Breast epithelium (tissue), 4 donors: ENCODE measurements around the gene ZBTB39. TPM values are rescaled to one million over a fixed set of nuclear protein-coding genes. Genes with fewer than 3 reads are reported as not detected.

Experiments used
- DNase-seq, 2 donors: peaks; one replicate each; pipeline ENCODE4 v3.0.0-alpha.2; 2019; ENCODE audit warnings: low spot score in 2 of 2
- H3K27ac ChIP-seq, 2 donors: fragments of 200-600 bp; sonication (generic) in 1 of 2; one replicate each; pipeline ENCODE4 v1.5.1; 2016 to 2019; ENCODE audit warnings: mild to moderate bottlenecking in 1 of 2
- H3K27me3 ChIP-seq, 2 donors: fragments of 200-600 bp; sonication (generic) in 1 of 2; one replicate each; pipeline versions ENCODE4 v1.5.1 to v1.6.0; 2017 to 2019; ENCODE audit warnings: control low read depth in 1 of 2, mild to moderate bottlenecking in 1 of 2
- H3K36me3 ChIP-seq: fragments of 200-600 bp; one replicate; pipeline ENCODE4 v1.5.1; 2019
- H3K4me1 ChIP-seq, 2 donors: fragments of 200-600 bp; sonication (generic); one replicate each; pipeline ENCODE4 v1.5.1; 2016 to 2019; ENCODE audit warnings: control low read depth in 1 of 2
- H3K4me3 ChIP-seq, 3 donors: fragments of 200-600 bp; sonication (generic); 1 replicate in 2 of 3; 2 replicates in 1 of 3; pipeline ENCODE4 v1.5.1; 2016 to 2019; ENCODE audit warnings: mild to moderate bottlenecking in 3 of 3, moderate library complexity in 2 of 3
- H3K9me3 ChIP-seq, 2 donors: fragments of 200-600 bp; sonication (generic) in 1 of 2; one replicate each; pipeline ENCODE4 v1.5.1; 2016 to 2019; ENCODE audit warnings: control low read depth in 1 of 2
- POLR2A ChIP-seq: fragments of 450-650 bp; IDR thresholded peaks from one replicate; pipeline ENCODE4 v1.6.1; 2016; ENCODE audit warnings: antibody characterized with exemption, mild to moderate bottlenecking, moderate library complexity
- POLR2AphosphoS5 ChIP-seq, 3 donors: sonication (generic); formaldehyde crosslinking; IDR thresholded peaks; one replicate each; pipeline ENCODE4 v1.6.1; 2017; ENCODE audit warnings: antibody characterized with exemption in 3 of 3
- intact Hi-C: fragments of 100-400 bp; cut with DNase I; formaldehyde crosslinking; loops from one replicate; pipeline ENCODE4 v1.15.1; 2023; ENCODE audit warnings: low total_unique reads
- total RNA-seq, 3 donors: library from RNA; depleted of rRNA; stranded (reverse); fragments of >200 nt; gene quantifications; one replicate each; pipeline ENCODE4 v1.1.0, GENCODE V29; 2016
- TF ChIP-seq, protein P1 (sequence below), 3 donors: fragments of 450-650 bp; IDR thresholded peaks; one replicate each; pipeline ENCODE4 v1.5.1; 2016 to 2017; ENCODE audit warnings: antibody characterized with exemption in 3 of 3, mild to moderate bottlenecking in 3 of 3, moderate library complexity in 3 of 3

Gene ZBTB39
- total RNA-seq, 3 donors from 2014 or later = 4.3 to 6.6 (median 6.1) TPM

DNA sequence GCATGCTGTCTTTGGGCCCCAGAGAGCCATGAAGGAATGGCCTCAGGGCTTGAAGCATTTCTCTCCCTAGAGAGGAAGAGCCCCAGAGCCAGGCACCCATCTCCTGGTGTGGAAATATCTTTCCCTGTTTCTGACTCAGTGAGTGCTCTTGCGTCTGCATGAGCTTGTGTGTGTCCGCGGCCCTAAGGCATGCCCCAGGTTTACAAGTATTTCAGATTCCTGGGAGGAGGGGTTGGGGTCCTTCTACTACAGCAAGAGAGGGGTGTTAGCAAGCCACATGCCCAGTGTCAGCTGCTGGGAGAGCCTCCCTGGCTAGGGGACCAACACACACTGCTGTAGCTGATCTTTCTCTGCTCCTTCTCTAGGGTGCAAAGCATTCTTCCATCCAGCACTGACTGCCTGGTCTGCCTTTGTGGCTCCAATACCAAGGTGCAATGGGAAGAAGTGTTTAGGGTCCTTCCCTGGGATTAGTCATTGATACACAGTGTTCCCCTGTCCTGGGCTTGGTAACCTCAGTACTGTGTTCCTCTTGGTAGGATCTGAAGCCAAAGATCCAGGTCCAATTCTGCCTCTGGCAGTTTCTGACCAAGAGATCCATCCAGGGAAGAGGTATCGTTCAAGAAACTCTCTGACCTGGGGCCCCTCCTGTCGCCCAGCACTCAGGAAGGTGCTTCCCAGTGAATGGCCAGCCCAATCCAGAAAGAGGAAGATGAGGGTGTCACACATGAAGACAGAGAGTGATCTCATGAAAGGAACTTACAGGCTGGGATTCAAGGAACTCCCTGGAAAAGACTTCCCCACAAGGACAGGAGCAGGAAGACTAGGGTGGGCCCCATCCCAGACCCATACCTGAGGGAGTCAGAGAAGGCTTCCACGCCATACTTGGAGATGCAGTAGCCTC is 52.0 kb downstream of the ZBTB39 start:
- Histone ChIP-seq H3K4me3 (no peak overlapping the region), H3K27ac (no peak overlapping the region), H3K9me3 (peaks cover 0 to 8% of the 10 kb centered on the region in 2 donors), H3K27me3 (no peaks in the 10 kb centered on the region), H3K4me1 (no peaks in the 10 kb centered on the region), H3K36me3 (no peaks in the 10 kb centered on the region)
- no peak for DNase-seq
- intact Hi-C loops = no loop called here
- TF ChIP-seq, protein P1, sequence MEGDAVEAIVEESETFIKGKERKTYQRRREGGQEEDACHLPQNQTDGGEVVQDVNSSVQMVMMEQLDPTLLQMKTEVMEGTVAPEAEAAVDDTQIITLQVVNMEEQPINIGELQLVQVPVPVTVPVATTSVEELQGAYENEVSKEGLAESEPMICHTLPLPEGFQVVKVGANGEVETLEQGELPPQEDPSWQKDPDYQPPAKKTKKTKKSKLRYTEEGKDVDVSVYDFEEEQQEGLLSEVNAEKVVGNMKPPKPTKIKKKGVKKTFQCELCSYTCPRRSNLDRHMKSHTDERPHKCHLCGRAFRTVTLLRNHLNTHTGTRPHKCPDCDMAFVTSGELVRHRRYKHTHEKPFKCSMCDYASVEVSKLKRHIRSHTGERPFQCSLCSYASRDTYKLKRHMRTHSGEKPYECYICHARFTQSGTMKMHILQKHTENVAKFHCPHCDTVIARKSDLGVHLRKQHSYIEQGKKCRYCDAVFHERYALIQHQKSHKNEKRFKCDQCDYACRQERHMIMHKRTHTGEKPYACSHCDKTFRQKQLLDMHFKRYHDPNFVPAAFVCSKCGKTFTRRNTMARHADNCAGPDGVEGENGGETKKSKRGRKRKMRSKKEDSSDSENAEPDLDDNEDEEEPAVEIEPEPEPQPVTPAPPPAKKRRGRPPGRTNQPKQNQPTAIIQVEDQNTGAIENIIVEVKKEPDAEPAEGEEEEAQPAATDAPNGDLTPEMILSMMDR (IDR thresholded peaks at IDR 0.05) = no peak
- no peak for TF ChIP-seq POLR2AphosphoS5 (IDR thresholded peaks at IDR 0.05)
- no peak for TF ChIP-seq POLR2A

DNA sequence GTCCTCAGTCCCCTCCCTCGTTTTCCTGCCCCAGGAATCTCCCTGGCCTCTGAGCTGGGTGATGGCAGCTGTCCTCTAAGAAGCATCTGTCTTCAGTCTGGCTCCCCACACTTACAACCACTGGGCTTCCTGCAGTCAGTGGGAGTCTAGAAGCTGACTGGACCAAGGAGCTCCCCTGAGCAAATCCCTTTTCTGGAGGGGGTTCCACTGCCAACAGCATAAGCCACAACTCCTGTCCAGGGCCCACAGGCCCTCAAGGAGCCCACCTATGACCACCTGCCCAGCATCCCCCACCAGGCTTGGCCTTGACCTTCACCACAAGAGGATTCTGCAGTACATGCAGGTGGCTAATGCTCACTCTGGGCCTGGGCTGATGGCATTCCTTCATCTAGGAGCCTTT is 53.0 kb downstream of the ZBTB39 start:
- peaks cover 0 to 4% of the 10 kb centered on the region in 2 donors for H3K9me3 ChIP-seq
- intact Hi-C loops = no loop called here
- H3K4me3 ChIP-seq = no peak overlapping the region
- no peaks in the 10 kb centered on the region for H3K36me3 ChIP-seq
- H3K27me3 ChIP-seq = no peaks in the 10 kb centered on the region
- no peak for TF ChIP-seq POLR2AphosphoS5 (IDR thresholded peaks at IDR 0.05)
- H3K4me1 ChIP-seq = no peaks in the 10 kb centered on the region
- H3K27ac ChIP-seq = no peak overlapping the region
- no peak for DNase-seq

DNA sequence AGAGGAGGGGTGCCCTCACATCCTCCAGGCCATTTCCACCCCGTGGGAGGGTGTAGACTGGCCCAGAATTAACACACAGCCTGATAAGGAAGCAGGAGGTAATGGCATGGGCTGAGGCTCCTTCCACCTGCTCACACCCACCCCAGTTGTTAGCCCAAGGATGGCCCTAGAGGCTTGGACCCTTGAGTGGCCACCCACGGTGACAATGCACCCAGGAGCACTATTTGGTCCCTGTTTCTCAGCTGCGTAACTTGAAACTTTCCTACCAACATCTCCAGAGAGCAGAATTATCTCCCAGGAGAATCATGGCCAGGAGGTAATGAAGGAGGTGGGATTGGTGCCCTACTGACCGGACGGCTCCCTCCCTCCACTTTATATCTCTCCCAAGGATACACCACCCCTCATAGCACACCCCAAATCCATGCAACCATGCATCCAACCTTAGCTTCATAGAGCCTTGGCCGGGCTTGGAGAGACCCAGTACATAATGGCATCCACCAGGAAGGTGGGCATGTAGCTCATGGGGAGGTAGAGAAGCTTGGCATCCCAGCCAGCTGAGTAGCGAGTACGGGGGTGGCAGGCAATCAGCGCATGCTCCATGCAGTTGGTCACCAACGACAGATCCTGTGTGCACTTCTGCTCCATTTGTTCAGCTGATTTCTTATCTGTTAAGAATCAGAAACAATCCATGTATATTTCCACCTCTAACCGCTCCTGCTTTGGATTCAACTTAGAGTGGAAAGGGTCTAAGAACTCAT is 54.6 kb downstream of the ZBTB39 start:
- no peak for DNase-seq
- no peaks in the 10 kb centered on the region for H3K36me3 ChIP-seq
- H3K4me3 ChIP-seq = no peak overlapping the region

DNA sequence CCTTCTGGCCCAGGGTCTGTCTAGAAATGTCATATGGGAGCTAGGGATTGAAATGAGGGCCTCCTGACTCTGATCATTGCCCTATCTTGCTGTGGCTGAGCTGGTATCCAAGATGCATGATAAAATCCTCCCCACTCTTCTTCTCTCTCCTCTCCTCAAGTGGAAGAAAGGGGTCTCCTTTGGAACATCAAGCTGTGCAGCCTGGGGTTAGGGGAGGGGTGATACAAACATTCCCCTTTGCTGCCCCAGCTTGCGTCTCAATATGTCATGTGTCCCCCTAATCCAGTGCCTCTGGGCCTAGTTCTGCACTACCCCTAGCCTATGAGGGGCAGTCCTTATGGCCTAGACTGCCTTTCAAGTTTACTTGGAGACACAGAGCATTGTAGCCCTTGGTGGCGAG is 57.5 kb downstream of the ZBTB39 start:
- no peaks in the 10 kb centered on the region for H3K9me3 ChIP-seq
- no peak overlapping the region for H3K4me3 ChIP-seq
- intact Hi-C loops = no loop called here
- TF ChIP-seq, protein P1 (IDR thresholded peaks at IDR 0.05) = no peak
- TF ChIP-seq POLR2A = no peak
- TF ChIP-seq POLR2AphosphoS5 (IDR thresholded peaks at IDR 0.05) = no peak
- no peak overlapping the region for H3K27ac ChIP-seq
- no peaks in the 10 kb centered on the region for H3K36me3 ChIP-seq
- H3K4me1 ChIP-seq = no peaks in the 10 kb centered on the region
- no peaks in the 10 kb centered on the region for H3K27me3 ChIP-seq
- DNase-seq = no peak

More for the DNA sequence above, 54.6 kb downstream of the ZBTB39 start:
- intact Hi-C loops = no loop called here
- Histone ChIP-seq H3K4me1 (no peaks in the 10 kb centered on the region), H3K27me3 (no peaks in the 10 kb centered on the region), H3K27ac (no peak overlapping the region), H3K9me3 (no peaks in the 10 kb centered on the region)
- TF ChIP-seq, protein P1 (IDR thresholded peaks at IDR 0.05) = no peak
- TF ChIP-seq POLR2AphosphoS5 (IDR thresholded peaks at IDR 0.05) (no peak), POLR2A (no peak)

Other genes with a start within 250 kb of the ZBTB39 start
- gene HSD17B6, start 243.2 kb downstream of the ZBTB39 start, total RNA-seq = 1 to 10 TPM in 1 of 3 donors, under 1 TPM in 2; 0.16 to 3.8 (median 0.98) TPM
- gene SDR9C7, start 72.1 kb downstream of the ZBTB39 start, total RNA-seq = not detected
- 1 to 10 TPM in 1 of 3 donors, under 1 TPM in 2; 0.48 to 1.3 (median 0.59) TPM for gene RDH16, start 48.9 kb downstream of the ZBTB39 start, total RNA-seq
- gene TAC3, start 10.0 kb upstream of the ZBTB39 start, total RNA-seq = not detected
- 1 to 10 TPM in 1 of 3 donors, under 1 TPM in 2; 0.15 to 2.2 (median 0.98) TPM for gene MYO1A, start 43.6 kb upstream of the ZBTB39 start, total RNA-seq
- gene NEMP1, start 72.2 kb upstream of the ZBTB39 start, total RNA-seq = 10 to 100 TPM in 2 of 3 donors, 1 to 10 TPM in 1; 6.9 to 13.3 (median 10.9) TPM
- gene NAB2, start 82.6 kb upstream of the ZBTB39 start, total RNA-seq = 10 to 100 TPM in 2 of 3 donors, 1 to 10 TPM in 1; 9.0 to 33.2 (median 24.6) TPM
- gene STAT6, start 104.8 kb upstream of the ZBTB39 start, total RNA-seq = 100 to 1,000 TPM; 139 to 147 (median 146) TPM
- gene LRP1, start 121.9 kb upstream of the ZBTB39 start, total RNA-seq = 100 to 1,000 TPM; 102 to 894 (median 240) TPM
- gene LRP1-AS, start 141.1 kb upstream of the ZBTB39 start, total RNA-seq = not detected
- under 1 TPM in 1 of 3 donors, not detected in 2; 0.33 TPM for gene NXPH4, start 210.2 kb upstream of the ZBTB39 start, total RNA-seq
- gene SHMT2, start 223.2 kb upstream of the ZBTB39 start, total RNA-seq = 10 to 100 TPM; 37.9 to 63.3 (median 46.7) TPM
- 1 to 10 TPM in 2 of 3 donors, under 1 TPM in 1; 0.98 to 3.2 (median 1.6) TPM for gene STAC3, start 244.6 kb upstream of the ZBTB39 start, total RNA-seq